GM19239 (cell line): ENCODE measurements around the gene UBE2E2.
"Not testable (repeated sequence)": the region's sequence is repeated elsewhere in the genome, so short reads cannot be mapped to it uniquely, and the experiment has no call there.

Experiments used
- DNase-seq: peaks from one replicate; pipeline ENCODE4 v3.0.0; 2011; ENCODE audit warnings: low spot score; ENCODE audit not compliant: insufficient read length
- FAIRE-seq: peaks from 2 replicates; lab custom pipeline; 2011; peaks lifted over from hg19 to GRCh38; lab: Jason Lieb, UNC

UBE2E2 gene

GRCh38 chr3:23202921-23203707, at the start of gene UBE2E2:
Gene UBE2E2, plus strand, starts transcription at chr3:23203327.
- FAIRE-seq = peak; percentile 78
- DNase-seq = peak; percentile 81

- no peak for FAIRE-seq
- no peak for DNase-seq
Measured at GRCh38 chr3:23153436-23153835, 49.7 kb upstream of the UBE2E2 start.

GRCh38 chr3:23157331-23157730, 45.8 kb upstream of the UBE2E2 start:
- FAIRE-seq (no peak), DNase-seq (no peak)

- FAIRE-seq = peak; percentile 78
Measured at GRCh38 chr3:23159929-23160328, 43.2 kb upstream of the UBE2E2 start.

GRCh38 chr3:23161308-23161707, 41.8 kb upstream of the UBE2E2 start:
- no peak for FAIRE-seq
- no peak for DNase-seq

More at GRCh38 chr3:23159929-23160328, 43.2 kb upstream of the UBE2E2 start:
- DNase-seq = no peak

- peak; percentile 97 for FAIRE-seq
- DNase-seq = no peak
Measured at GRCh38 chr3:23161896-23162570, 41.1 kb upstream of the UBE2E2 start.

- peak; percentile 93 for FAIRE-seq
- DNase-seq = no peak
Measured at GRCh38 chr3:23162934-23163333, 40.2 kb upstream of the UBE2E2 start.

- FAIRE-seq (no peak), DNase-seq (no peak)
Measured at GRCh38 chr3:23164746-23165145, 38.4 kb upstream of the UBE2E2 start.

GRCh38 chr3:23165571-23165970, 37.6 kb upstream of the UBE2E2 start:
- no peak for FAIRE-seq
- DNase-seq = no peak

GRCh38 chr3:23166276-23166675, 36.9 kb upstream of the UBE2E2 start:
- FAIRE-seq = no peak
- DNase-seq = no peak

- FAIRE-seq = no peak
Measured at GRCh38 chr3:23166845-23167244, 36.3 kb upstream of the UBE2E2 start.

GRCh38 chr3:23169551-23169950, 33.6 kb upstream of the UBE2E2 start:
- DNase-seq (no peak), FAIRE-seq (no peak)

More at GRCh38 chr3:23166845-23167244, 36.3 kb upstream of the UBE2E2 start:
- DNase-seq = no peak

GRCh38 chr3:23170291-23170690, 32.8 kb upstream of the UBE2E2 start:
- DNase-seq (no peak), FAIRE-seq (no peak)

- DNase-seq (no peak), FAIRE-seq (no peak)
Measured at GRCh38 chr3:23172059-23172458, 31.1 kb upstream of the UBE2E2 start.

- FAIRE-seq = no peak
- no peak for DNase-seq
Measured at GRCh38 chr3:23174426-23175039, 28.6 kb upstream of the UBE2E2 start.

GRCh38 chr3:23175341-23176083, 27.6 kb upstream of the UBE2E2 start:
- DNase-seq (no peak), FAIRE-seq (no peak)

GRCh38 chr3:23176839-23177238, 26.3 kb upstream of the UBE2E2 start:
- not testable (repeated sequence) for FAIRE-seq

GRCh38 chr3:23182996-23183513, 20.1 kb upstream of the UBE2E2 start:
- no peak for DNase-seq
- no peak for FAIRE-seq

More at GRCh38 chr3:23176839-23177238, 26.3 kb upstream of the UBE2E2 start:
- not testable (repeated sequence) for DNase-seq

GRCh38 chr3:23183731-23184130, 19.4 kb upstream of the UBE2E2 start:
- FAIRE-seq (peak; percentile 72), DNase-seq (no peak)

- FAIRE-seq = no peak
- no peak for DNase-seq
Measured at GRCh38 chr3:23185861-23186260, 17.3 kb upstream of the UBE2E2 start.
